Glutamatergic neuron (in vitro differentiated cells): ENCODE data around the gene MPI. TPM values are rescaled to one million over a fixed set of nuclear protein-coding genes. Genes with fewer than 3 reads are reported as not detected.

Experiments
- DNase-seq: peaks from one replicate; pipeline ENCODE4 v3.0.0; 2022
- H3K27ac Mint-ChIP-seq: one replicate; pipeline ENCODE4 v1.8.0; 2020; ENCODE audit warnings: mild to moderate bottlenecking, mixed read lengths, inconsistent platforms; ENCODE audit not compliant: unreplicated experiment
- H3K27me3 Mint-ChIP-seq: one replicate; pipeline ENCODE4 v1.8.0; 2020; ENCODE audit warnings: mild to moderate bottlenecking, moderate library complexity, mixed read lengths, inconsistent platforms; ENCODE audit not compliant: unreplicated experiment
- H3K36me3 Mint-ChIP-seq: one replicate; pipeline ENCODE4 v1.8.0; 2020; ENCODE audit warnings: mild to moderate bottlenecking, mixed read lengths, inconsistent platforms; ENCODE audit not compliant: unreplicated experiment
- H3K4me1 Mint-ChIP-seq: one replicate; pipeline ENCODE4 v1.8.0; 2020; ENCODE audit warnings: mild to moderate bottlenecking, low read depth, mixed read lengths, inconsistent platforms; ENCODE audit not compliant: unreplicated experiment
- H3K4me3 Mint-ChIP-seq: one replicate; pipeline ENCODE4 v1.8.0; 2020; ENCODE audit warnings: mild to moderate bottlenecking, mixed read lengths, inconsistent platforms; ENCODE audit not compliant: unreplicated experiment
- H3K9me3 Mint-ChIP-seq: one replicate; pipeline ENCODE4 v1.8.0; 2020; ENCODE audit warnings: mild to moderate bottlenecking, moderate library complexity, mixed read lengths, inconsistent platforms; ENCODE audit not compliant: unreplicated experiment
- CTCF ChIP-seq: fragments of 200-600 bp; sonication (generic); IDR thresholded peaks from one replicate; pipeline ENCODE4 v1.5.0; 2021; ENCODE audit not compliant: partially characterized antibody, unreplicated experiment
- microRNA-seq: library from miRNA; unstranded; fragments of <30 nt; microRNA quantifications from one replicate; pipeline ENCODE4, GENCODE V29; 2020; ENCODE audit not compliant: unreplicated experiment
- total RNA-seq: library from RNA; stranded (reverse); fragmentation: NEBNext Ultra II Directional; extraction: Animal tissue kit (Norgen Biotek cat#: 25700); gene quantifications from one replicate; pipeline ENCODE4 v1.2.1, GENCODE V29; 2021; ENCODE audit not compliant: unreplicated experiment

Gene MPI
- total RNA-seq, 1 donor from 2014 or later: 33.1 TPM

- DNase-seq: peak; percentile 91
- Mint-ChIP-seq H3K36me3 (no peaks in the 10 kb centered on the region), H3K27me3 (peaks cover 6% of the 10 kb centered on the region), H3K27ac (peak within 1 kb of the TSS; percentile 88), H3K4me3 (peak within 1 kb of the TSS; percentile 89), H3K4me1 (no peaks in the 10 kb centered on the region), H3K9me3 (no peaks in the 10 kb centered on the region)
- TF ChIP-seq CTCF: no peak
These were observed 47.9 kb downstream of the MPI start, which contains the start of gene COX5A for GRCh38 chr15:74937590-74938371. TSS of gene COX5A (minus strand) at chr15:74938073. CDS start at chr15:74938014, 59 bp downstream.

GRCh38 chr15:74950078-74950908, 60.5 kb downstream of the MPI start:
- Mint-ChIP-seq H3K4me3 (no peak overlapping the region), H3K36me3 (no peaks in the 10 kb centered on the region), H3K9me3 (peaks cover 1% of the 10 kb centered on the region), H3K27ac (no peak overlapping the region), H3K27me3 (peaks cover 3% of the 10 kb centered on the region), H3K4me1 (peaks cover 10% of the 10 kb centered on the region)
- peak; percentile 97 for TF ChIP-seq CTCF
- peak; percentile 86 for DNase-seq

- DNase-seq: no peak
- Mint-ChIP-seq H3K27ac (no peak overlapping the region), H3K4me3 (no peak overlapping the region), H3K4me1 (peaks cover 12% of the 10 kb centered on the region), H3K36me3 (no peaks in the 10 kb centered on the region), H3K9me3 (peaks cover 1% of the 10 kb centered on the region), H3K27me3 (peaks cover 5% of the 10 kb centered on the region)
- TF ChIP-seq CTCF: no peak
These were observed 61.2 kb downstream of the MPI start for GRCh38 chr15:74951006-74951405.

Small RNA genes lying within 50 kb of the gene (microRNA-seq; reads per million reads assigned to microRNA genes)
- 2.9 reads per million, percentile 21 among the genes with 10 or more reads in this experiment for gene MIR6882

Other genes starting within 250 kb of the MPI start
- gene EDC3, start 194.0 kb upstream of the MPI start, total RNA-seq: 66.0 TPM
- 0.27 TPM for gene CYP1A1, start 164.5 kb upstream of the MPI start, total RNA-seq
- not detected for gene CYP1A2, start 141.2 kb upstream of the MPI start, total RNA-seq
- 72.6 TPM for gene CSK, start 108.0 kb upstream of the MPI start, total RNA-seq
- not detected for gene LMAN1L, start 77.2 kb upstream of the MPI start, total RNA-seq
- 0.32 TPM for gene CPLX3, start 63.4 kb upstream of the MPI start, total RNA-seq
- gene ULK3, start 46.9 kb upstream of the MPI start, total RNA-seq: 46.5 TPM
- gene SCAMP2, start 16.7 kb upstream of the MPI start, total RNA-seq: 35.6 TPM
- gene FAM219B, start 16.8 kb downstream of the MPI start, total RNA-seq: 171 TPM
- gene COX5A, start 48.0 kb downstream of the MPI start, total RNA-seq: 219 TPM
- 2.3 TPM for gene RPP25, start 66.7 kb downstream of the MPI start, total RNA-seq
- gene SCAMP5, start 105.5 kb downstream of the MPI start, total RNA-seq: 164 TPM
- gene PPCDC, start 133.5 kb downstream of the MPI start, total RNA-seq: 12.7 TPM